Small intestine (tissue), 7 donors: Measurements from ENCODE around the gene MARCHF10. TPM values are rescaled to one million over a fixed set of nuclear protein-coding genes. Genes with fewer than 3 reads are reported as not detected.

Experiments
- DNase-seq, 2 donors: peaks; one replicate each; pipeline versions ENCODE4 v3.0.0 to v3.0.0-alpha.2; 2013
- FAIRE-seq: peaks from 2 replicates; lab custom pipeline; 2012; peaks lifted over from hg19 to GRCh38; lab: Jason Lieb, UNC
- H3K27ac ChIP-seq, 3 donors: one replicate each; pipeline ENCODE4 v1.5.1; 2013; ENCODE audit warnings: low read length in 2 of 3, mild to moderate bottlenecking in 2 of 3, control low read depth in 1 of 3, inconsistent platforms in 1 of 3, low read depth in 1 of 3, moderate library complexity in 1 of 3
- H3K27me3 ChIP-seq, 3 donors: one replicate each; pipeline ENCODE4 v1.6.1; 2013; ENCODE audit warnings: low read length in 3 of 3, inconsistent platforms in 1 of 3; ENCODE audit not compliant: control insufficient read depth in 3 of 3, insufficient read depth in 3 of 3
- H3K36me3 ChIP-seq, 3 donors: one replicate each; pipeline ENCODE4 v1.6.1; 2013; ENCODE audit warnings: low read length in 3 of 3, inconsistent platforms in 1 of 3, low read depth in 1 of 3, mild to moderate bottlenecking in 1 of 3, moderate library complexity in 1 of 3; ENCODE audit not compliant: control insufficient read depth in 3 of 3, insufficient read depth in 2 of 3
- H3K4me1 ChIP-seq, 3 donors: one replicate each; pipeline ENCODE4 v1.6.1; 2013; ENCODE audit warnings: low read length in 2 of 3, inconsistent platforms in 1 of 3, low read depth in 1 of 3, mild to moderate bottlenecking in 1 of 3, moderate library complexity in 1 of 3; ENCODE audit not compliant: control insufficient read depth in 3 of 3, insufficient read depth in 2 of 3
- H3K4me3 ChIP-seq, 3 donors: one replicate each; pipeline ENCODE4 v1.5.1; 2013; ENCODE audit warnings: low read length in 3 of 3, control low read depth in 1 of 3, inconsistent platforms in 1 of 3, low read depth in 1 of 3, mild to moderate bottlenecking in 1 of 3, moderate library complexity in 1 of 3
- H3K9me3 ChIP-seq, 2 donors: one replicate each; pipeline ENCODE4 v1.6.1; 2013; ENCODE audit warnings: low read depth in 1 of 2, low read length in 1 of 2; ENCODE audit not compliant: control insufficient read depth in 2 of 2, insufficient read depth in 1 of 2
- WGBS, 3 donors: extraction: QIAGEN DNeasy Blood & Tissue Kit; methylation state at CpG; one replicate each; pipeline ENCODE4 v1.1.7; 2013; 5-methylcytosine and 5-hydroxymethylcytosine counted together
- polyA plus RNA-seq, 4 donors: library from polyadenylated mRNA; stranded (reverse) in 3 of 4; unstranded in 1 of 4; fragments of 200-250 nt in 3 of 4; fragments of 120-200 nt in 1 of 4; gene quantifications; one replicate each; pipeline versions ENCODE4 v1.2.1 to v1.2.3, GENCODE V29; 2013
- donor health status: healthy with polysubstance abuse.
- donor health status: control.
- donor health status: control.
- donor health status: Bipolar disorder and iron deficiency.
- donor health status: healthy.

MARCHF10 gene
- polyA plus RNA-seq, 4 donors = 0.10 to 0.13 TPM; not detected in 2

DNA sequence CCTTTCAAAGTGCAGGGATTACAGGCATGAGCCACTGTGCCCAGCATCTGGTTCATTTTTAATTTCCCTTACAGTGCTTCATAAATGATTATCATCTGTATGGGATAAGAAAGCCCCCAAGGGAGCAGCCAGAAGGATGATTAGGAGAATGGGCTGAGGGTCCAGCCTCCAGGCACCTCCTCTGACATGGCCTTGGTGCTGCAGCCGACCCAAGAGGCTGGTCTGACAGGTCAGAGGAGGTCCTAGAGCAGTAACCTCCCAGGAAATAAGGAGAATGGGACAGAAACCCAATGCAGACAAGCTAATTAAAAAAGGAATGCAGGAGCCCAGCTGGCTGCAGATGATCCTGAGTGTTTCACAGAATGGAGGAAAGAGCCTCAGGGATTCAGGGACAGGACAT, 151.7 kb downstream of the MARCHF10 start:
- no peak overlapping the region for H3K4me3 ChIP-seq
- FAIRE-seq = no peak
- WGBS, 3 donors = 25 to 71% (median 60%) methylated on average over 1 of the region's 1 CpG
- H3K4me1 ChIP-seq = peaks cover 0 to 11% (median 0%) of the 10 kb centered on the region in 3 donors
- no peak overlapping the region for H3K27ac ChIP-seq
- H3K27me3 ChIP-seq = peaks cover 0 to 19% (median 0%) of the 10 kb centered on the region in 3 donors
- peaks cover 0 to 4% (median 0%) of the 10 kb centered on the region in 3 donors for H3K36me3 ChIP-seq
- DNase-seq = no peak
- H3K9me3 ChIP-seq = peaks cover 0 to 3% of the 10 kb centered on the region in 2 donors

DNA sequence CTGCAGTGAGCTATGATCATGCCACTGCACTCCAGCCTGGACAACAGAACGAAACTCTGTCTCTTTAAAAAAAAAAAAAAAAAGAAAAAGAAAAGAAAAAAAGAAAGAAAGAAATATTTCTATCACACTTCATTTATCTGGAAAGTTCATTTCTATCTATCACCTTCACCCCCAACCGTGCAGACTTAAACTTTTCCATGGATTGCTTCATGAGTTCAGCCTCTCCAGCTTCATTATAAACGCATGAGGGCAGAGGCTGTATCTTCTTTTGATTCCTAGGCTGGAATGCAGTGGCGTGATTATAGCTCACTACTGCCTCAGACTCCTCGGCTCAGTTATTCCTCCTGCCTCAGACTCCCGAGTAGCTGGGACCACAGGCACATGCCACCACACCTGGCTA, 152.5 kb downstream of the MARCHF10 start:
- H3K9me3 ChIP-seq = no peaks in the 10 kb centered on the region
- H3K27ac ChIP-seq = no peak overlapping the region
- H3K4me3 ChIP-seq = no peak overlapping the region
- WGBS, 3 donors = 47 to 83% (median 57%) methylated on average over 6 of the region's 6 CpGs
- no peak for DNase-seq
- no peak for FAIRE-seq
- peaks cover 0 to 11% (median 0%) of the 10 kb centered on the region in 3 donors for H3K4me1 ChIP-seq
- peaks cover 0 to 19% (median 0%) of the 10 kb centered on the region in 3 donors for H3K27me3 ChIP-seq
- peaks cover 0 to 4% (median 0%) of the 10 kb centered on the region in 3 donors for H3K36me3 ChIP-seq

DNA sequence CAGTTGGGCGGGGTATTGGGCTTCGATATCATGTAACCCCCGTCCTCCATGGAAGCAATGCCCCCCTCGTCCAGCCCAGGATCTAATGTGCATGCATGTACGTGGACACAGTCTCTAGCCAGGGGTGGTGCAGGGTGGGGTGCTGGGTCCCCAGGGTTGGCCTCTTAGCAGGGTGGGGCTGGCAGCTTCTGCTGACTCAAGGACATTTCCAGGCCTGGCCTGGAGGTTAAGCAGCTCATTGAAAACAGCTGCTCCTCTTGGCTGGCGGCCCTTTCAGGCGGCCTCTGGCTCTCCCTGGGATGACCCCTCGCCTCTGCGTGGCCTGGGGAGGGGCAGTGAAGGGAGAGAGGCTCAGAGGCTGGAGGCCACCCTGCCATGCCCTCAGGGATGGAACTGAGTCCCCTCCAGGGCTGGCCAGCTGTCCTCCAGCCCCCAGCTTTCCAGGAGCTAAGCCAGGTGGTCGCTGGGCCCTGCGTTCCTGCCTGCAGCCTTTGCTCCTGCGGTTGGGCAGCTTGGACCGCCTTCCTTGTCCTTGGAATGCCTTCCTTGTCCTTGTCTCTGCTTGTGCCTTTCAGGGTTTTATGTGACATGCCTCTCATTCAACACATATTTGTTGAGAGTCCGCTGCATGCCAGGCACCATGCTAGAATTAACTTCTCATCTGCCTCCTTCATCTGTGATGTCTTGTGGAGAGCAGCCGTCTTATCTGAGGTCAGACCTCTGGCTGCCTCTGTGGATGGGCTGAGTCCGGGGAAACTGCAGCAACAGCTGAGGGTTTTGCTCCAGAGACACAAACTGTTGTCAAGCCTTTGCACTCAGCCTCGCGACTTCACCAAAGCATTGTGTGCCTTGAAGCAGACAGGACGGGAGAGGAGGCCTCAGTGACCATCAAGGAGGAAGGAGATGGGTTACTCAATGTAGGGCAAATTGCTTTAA, 154.0 kb downstream of the MARCHF10 start:
- WGBS, 3 donors = 50 to 56% (median 51%) methylated on average over 17 to 19 of the region's 19 CpGs
- Histone ChIP-seq H3K9me3 (no peaks in the 10 kb centered on the region), H3K27ac (peak overlapping the region in 1 of 3 donors; percentile 27), H3K27me3 (peaks cover 0 to 19% (median 0%) of the 10 kb centered on the region in 3 donors), H3K4me1 (peaks cover 0 to 11% (median 0%) of the 10 kb centered on the region in 3 donors), H3K4me3 (no peak overlapping the region), H3K36me3 (peaks cover 0 to 4% (median 0%) of the 10 kb centered on the region in 3 donors)
- no peak for FAIRE-seq
- peak in 1 of 2 donors; percentile 28 for DNase-seq

DNA sequence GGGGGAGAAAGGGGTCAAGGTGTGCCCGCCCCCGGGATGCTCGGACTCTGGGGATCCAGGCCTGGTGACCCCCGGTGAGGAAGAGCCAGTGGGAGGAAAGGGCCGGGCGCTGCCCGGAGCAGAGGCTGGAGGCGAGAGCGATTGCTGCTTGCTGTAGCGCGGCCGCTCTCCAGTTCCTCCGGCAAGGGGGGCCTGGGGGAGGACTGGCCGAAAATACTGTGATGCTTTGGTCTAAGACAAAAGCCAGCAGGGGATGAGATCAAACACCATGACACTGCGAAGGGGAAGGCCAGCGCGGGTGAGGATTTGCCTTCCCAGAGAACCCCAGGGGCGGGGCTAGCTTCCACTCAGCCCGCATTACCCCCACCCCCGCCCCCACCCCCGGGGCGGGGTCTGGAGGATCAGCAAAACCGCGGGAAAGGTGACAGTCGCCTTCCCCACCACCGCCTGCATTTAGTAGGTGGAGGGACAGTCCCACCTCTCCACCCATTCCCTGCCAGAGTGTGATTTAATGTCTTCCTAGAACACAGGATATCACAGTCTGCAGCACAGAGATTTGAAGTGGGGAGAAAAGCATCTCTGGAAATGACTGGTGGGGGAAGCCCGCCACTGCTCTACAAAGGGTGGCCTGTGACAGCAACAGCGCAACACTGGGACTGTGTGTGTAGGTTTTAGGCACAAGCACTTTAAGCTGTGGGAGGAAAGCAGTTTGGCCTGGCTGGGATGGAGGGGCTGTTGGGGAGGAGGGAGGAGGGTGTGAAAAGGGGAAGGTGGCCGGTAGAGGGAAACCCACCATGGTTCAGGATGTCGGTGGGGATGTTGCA, 154.9 kb downstream of the MARCHF10 start:
- WGBS, 3 donors = 3 to 6% (median 5%) methylated on average over 27 to 30 of the region's 30 CpGs
- peaks cover 0 to 2% (median 0%) of the 10 kb centered on the region in 3 donors for H3K36me3 ChIP-seq
- H3K4me1 ChIP-seq = peaks cover 0 to 15% (median 2%) of the 10 kb centered on the region in 3 donors
- FAIRE-seq = no peak
- DNase-seq = peak; percentile 7 to 37
- H3K27ac ChIP-seq = peak overlapping the region in 1 of 3 donors; percentile 58
- H3K9me3 ChIP-seq = no peaks in the 10 kb centered on the region
- H3K27me3 ChIP-seq = peaks cover 0 to 19% (median 0%) of the 10 kb centered on the region in 3 donors
- H3K4me3 ChIP-seq = peak overlapping the region; percentile 28 to 44 (median 39)

DNA sequence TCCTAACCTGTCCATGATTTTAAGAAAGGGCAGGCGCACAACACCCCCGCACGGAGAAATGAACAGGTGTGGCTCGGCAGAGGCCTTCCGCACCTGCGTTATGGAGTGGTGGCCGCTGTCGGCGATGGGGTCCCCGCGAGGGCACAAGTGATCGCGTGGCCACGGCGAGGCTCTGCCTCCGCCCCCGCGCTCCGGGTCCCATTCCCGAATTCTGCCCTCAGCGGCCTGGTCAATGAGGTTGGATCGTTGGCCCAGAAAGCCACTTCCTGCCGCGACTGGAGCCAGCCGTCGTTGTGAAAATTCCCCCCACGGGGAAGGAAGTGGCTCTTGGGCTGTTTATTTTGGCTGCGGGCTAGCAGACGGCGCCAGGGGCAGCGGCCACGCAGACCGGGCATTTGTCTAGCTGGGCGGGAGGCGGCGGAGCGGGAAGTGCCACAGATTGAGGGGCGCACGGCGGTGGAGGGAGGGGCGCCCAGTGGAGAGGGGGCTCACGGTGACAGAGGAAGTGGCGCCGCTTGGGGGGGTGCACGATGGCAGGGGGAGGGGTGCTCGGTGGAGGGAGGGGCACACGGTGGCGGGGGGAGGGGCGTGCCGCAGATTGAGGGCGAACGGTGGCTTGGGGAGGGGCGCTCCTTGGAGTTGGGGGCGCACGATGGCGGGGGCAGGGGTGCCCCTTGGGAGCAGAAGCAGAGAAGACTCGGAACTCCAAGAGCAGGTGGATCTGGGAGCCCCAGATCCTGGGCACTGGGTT, 155.7 kb downstream of the MARCHF10 start:
- peaks cover 0 to 15% (median 2%) of the 10 kb centered on the region in 3 donors for H3K4me1 ChIP-seq
- DNase-seq = peak; percentile 14 to 42
- peak overlapping the region in 1 of 3 donors; percentile 58 for H3K27ac ChIP-seq
- no peak for FAIRE-seq
- no peaks in the 10 kb centered on the region for H3K9me3 ChIP-seq
- peak overlapping the region; percentile 28 to 44 (median 39) for H3K4me3 ChIP-seq
- H3K36me3 ChIP-seq = no peaks in the 10 kb centered on the region
- H3K27me3 ChIP-seq = peaks cover 0 to 19% (median 0%) of the 10 kb centered on the region in 3 donors
- 1 to 3% (median 3%) methylated on average over 53 to 57 of the region's 57 CpGs for WGBS, 3 donors

Other genes starting within 250 kb of the MARCHF10 start
- gene MRC2, start 180.6 kb downstream of the MARCHF10 start, polyA plus RNA-seq = 10 to 100 TPM in 1 of 4 donors, 1 to 10 TPM in 2, under 1 TPM in 1; 0.67 to 11.6 (median 4.5) TPM
- gene TANC2, start 157.9 kb upstream of the MARCHF10 start, polyA plus RNA-seq = 1 to 10 TPM in 2 of 4 donors, under 1 TPM in 2; 0.22 to 8.5 (median 2.1) TPM